Measurements from ENCODE around the gene ZFYVE19.
"Not testable (repeated sequence)": the region's sequence is repeated elsewhere in the genome, so short reads cannot be mapped to it uniquely, and the experiment has no call there.

Gene ZFYVE19

GRCh38 chr15:40853241-40853890 lies 46.5 kb downstream of the ZFYVE19 start:
- no peak for DNase-seq

DNA sequence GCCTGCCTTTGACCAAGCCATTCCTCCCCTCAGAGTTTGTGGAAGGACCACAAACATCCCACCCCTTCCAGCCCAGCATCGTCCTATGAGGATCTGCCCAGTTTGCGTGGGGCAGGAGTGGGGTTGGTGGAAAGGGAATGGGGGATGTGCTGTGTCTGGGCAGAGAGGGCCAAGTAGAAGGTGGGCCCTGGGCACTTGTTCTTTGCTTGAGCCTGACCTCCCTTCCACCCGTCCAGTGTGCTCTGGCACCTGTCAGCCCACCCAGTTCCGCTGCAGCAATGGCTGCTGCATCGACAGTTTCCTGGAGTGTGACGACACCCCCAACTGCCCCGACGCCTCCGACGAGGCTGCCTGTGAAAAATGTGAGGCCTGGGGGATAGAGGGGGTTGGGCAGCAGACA lies 47.3 kb downstream of the ZFYVE19 start:
- no peak for DNase-seq

GRCh38 chr15:40855706-40856234 lies 48.9 kb downstream of the ZFYVE19 start:
- DNase-seq, result no peak

GRCh38 chr15:40856746-40857145 lies 49.9 kb downstream of the ZFYVE19 start:
- DNase-seq, result no peak

GRCh38 chr15:40857601-40858341 lies 50.9 kb downstream of the ZFYVE19 start:
- DNase-seq, result peak; percentile 59

GRCh38 chr15:40858706-40859105 lies 51.8 kb downstream of the ZFYVE19 start:
- no peak for DNase-seq

GRCh38 chr15:40859206-40859851 lies 52.4 kb downstream of the ZFYVE19 start:
- peak; percentile 20 for DNase-seq

- not testable (repeated sequence) for DNase-seq
Observed at GRCh38 chr15:40861147-40861546, 54.3 kb downstream of the ZFYVE19 start.

- DNase-seq, result no peak
Observed at GRCh38 chr15:40863660-40864270, 56.9 kb downstream of the ZFYVE19 start.

All from NCI-H2029 (cell line).